Upper lobe of left lung (tissue), 4 donors: ENCODE results near the gene GRB14.

Source experiments
- EP300 ChIP-seq, 4 donors: sonication (generic); formaldehyde crosslinking; IDR thresholded peaks; one replicate each; pipeline ENCODE4 v1.5.1; 2017; ENCODE audit warnings: antibody characterized with exemption in 4 of 4, control low read depth in 2 of 4
- POLR2A ChIP-seq, 4 donors: fragments of 450-650 bp; IDR thresholded peaks; one replicate each; pipeline ENCODE4 v1.5.1; 2016 to 2017; ENCODE audit warnings: antibody characterized with exemption in 4 of 4, mild to moderate bottlenecking in 2 of 4
- POLR2AphosphoS5 ChIP-seq, 2 donors: sonication (generic); formaldehyde crosslinking; IDR thresholded peaks; one replicate each; pipeline ENCODE4 v1.5.1; 2017; ENCODE audit warnings: antibody characterized with exemption in 2 of 2
- TF ChIP-seq, protein P1 (sequence below), 6 experiments: fragments of 450-650 bp in 4 of 6; fragments of 200-600 bp in 2 of 6; sonication (generic) in 2 of 6; IDR thresholded peaks; one replicate each; pipeline ENCODE4 v1.5.1; 2016 to 2019; ENCODE audit warnings: antibody characterized with exemption in 6 of 6

DNA sequence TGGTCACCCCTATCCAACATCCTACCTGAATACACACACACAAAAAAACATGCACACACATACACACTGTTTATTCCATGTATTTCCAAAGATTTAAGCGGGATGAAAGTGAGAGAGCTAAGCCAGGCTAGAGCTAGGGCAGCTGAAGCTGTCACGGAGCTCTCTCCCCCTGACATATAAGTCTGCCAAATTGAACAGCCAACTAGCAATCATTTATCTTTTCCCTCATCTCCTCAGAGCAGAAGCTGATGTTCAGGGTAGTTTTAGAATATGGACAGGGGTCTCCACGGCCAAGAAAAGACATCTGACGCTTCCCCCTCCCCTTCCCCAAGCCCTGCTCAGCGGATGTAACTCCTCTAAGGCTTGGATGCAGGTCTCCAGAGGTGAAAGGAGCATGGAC, 171.6 kb downstream of the GRB14 start:
- TF ChIP-seq, protein P1, sequence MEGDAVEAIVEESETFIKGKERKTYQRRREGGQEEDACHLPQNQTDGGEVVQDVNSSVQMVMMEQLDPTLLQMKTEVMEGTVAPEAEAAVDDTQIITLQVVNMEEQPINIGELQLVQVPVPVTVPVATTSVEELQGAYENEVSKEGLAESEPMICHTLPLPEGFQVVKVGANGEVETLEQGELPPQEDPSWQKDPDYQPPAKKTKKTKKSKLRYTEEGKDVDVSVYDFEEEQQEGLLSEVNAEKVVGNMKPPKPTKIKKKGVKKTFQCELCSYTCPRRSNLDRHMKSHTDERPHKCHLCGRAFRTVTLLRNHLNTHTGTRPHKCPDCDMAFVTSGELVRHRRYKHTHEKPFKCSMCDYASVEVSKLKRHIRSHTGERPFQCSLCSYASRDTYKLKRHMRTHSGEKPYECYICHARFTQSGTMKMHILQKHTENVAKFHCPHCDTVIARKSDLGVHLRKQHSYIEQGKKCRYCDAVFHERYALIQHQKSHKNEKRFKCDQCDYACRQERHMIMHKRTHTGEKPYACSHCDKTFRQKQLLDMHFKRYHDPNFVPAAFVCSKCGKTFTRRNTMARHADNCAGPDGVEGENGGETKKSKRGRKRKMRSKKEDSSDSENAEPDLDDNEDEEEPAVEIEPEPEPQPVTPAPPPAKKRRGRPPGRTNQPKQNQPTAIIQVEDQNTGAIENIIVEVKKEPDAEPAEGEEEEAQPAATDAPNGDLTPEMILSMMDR (IDR thresholded peaks at IDR 0.05) = no peak
- TF ChIP-seq POLR2AphosphoS5 (IDR thresholded peaks at IDR 0.05) (no peak), EP300 (IDR thresholded peaks at IDR 0.05) (no peak), POLR2A (IDR thresholded peaks at IDR 0.05) (no peak)
